Inferior parietal cortex (tissue), 1 donor: Measurements from ENCODE around the gene NKRF.
A peak's percentile ranks its signal among the peaks of the same experiment; 100 is the strongest.
"Not testable (repeated sequence)": the region's sequence is repeated elsewhere in the genome, so short reads cannot be mapped to it uniquely, and the experiment has no call there.

Experiments used
- DNase-seq: peaks from one replicate; pipeline ENCODE4 v3.0.0-alpha.2; 2016; ENCODE audit errors: extremely low spot score

NKRF gene

GRCh38 chrX:119606280-119607017 is at the start of gene NKRF:
Gene NKRF, minus strand, starts transcription at chrX:119606424.
- DNase-seq: peak; percentile 90

- peak; percentile 7 for DNase-seq
Measured at GRCh38 chrX:119655125-119655524, 48.9 kb upstream of the NKRF start.

DNA sequence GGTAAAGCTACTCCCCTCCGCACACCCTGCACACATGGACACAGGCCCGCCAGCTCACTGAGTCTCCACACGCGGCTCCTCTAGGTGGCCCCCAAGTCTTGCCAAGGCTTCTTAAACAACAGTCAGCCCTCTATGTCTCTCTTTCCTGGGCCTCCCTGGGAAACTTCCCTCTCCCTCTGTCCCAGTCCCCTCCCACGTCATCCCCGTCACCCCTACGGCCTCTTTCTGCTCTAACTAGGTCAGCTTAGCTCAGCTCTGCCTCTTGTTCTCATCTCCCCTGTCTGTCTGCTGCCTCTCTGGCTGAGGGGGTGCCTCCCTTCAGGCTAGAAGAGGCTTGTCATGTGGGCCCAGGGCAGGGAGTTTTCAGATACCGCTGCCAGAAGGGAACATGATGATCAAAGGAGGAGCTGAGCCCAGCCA is 47.9 kb upstream of the NKRF start:
- no peak for DNase-seq

DNA sequence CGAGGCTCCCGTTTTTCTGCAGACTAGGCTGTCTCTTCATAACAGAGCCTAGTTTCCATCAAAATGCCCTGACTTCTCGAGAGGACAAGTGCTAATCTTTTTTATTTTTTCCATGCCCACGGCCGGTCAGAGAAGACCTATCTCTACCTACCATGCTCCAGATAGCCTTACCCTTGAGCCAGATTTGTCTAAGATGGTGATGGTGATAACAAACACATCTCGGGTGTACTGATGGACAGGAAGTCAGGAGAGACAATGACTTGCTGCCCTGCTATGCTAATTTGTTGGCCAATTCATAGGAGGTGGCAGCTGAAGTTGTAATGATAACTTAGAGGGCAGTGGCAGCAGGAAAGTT is 42.2 kb upstream of the NKRF start:
- no peak for DNase-seq

DNA sequence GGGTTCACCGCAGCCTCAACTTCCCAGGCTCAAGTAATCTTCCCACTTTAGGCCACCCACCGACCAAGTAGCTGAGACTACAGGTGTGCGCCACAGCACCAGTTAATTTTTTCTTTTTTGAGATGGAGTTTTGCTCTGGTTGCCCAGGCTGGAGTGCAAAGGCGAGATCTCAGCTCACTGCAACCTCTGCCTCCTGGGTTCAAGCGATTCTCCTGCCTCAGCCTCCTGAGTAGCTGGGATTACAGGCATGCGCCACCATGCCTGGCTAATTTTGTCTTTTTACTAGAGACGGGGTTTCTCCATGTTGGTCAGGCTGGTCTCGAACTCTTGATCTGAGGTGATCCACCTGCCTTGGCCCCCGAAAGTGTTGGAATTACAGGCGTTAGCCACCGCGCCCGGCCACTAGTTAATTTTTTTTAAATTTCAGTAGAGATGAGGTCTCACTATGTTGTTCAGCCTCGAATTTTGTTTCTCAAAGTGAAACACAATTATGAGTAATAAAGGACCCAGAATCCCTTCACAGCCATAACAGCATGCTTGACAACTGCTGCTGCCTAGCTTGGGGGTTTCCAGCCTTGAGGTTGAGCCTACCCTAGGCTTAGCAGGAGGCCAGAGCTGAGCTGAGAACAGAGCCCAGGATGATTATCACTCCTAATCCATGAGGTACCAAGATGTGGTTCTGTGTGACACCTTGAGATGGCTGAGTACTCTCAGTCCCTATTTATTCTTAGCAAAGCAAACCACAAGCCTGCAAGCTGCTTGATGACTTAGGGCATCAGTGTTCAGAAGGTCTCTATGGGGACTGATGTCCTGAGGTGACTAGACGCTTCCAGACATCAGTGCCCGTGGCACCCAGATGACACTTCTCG is 41.6 kb upstream of the NKRF start:
- DNase-seq: no peak

- no peak for DNase-seq
Measured at GRCh38 chrX:119647089-119647488, 40.9 kb upstream of the NKRF start.

DNA sequence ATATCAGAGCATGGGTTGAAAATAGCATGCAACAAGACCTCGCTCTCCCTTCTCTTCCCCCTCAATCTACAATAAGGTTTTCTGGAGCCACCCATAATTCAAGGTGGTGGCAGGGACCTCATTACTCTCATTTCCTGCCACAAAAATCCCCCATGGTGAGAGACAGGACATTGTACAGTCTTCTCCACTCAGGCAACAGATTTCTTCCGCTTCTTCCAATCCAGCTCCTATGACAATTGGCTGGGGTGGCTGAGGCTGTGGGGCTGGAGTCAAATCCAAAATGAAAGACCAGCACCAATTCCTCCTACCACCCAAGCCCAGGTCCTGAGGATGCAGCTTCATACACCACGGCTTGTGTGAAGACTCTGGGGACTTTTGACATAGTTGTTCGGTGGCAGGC is 40.3 kb upstream of the NKRF start:
- no peak for DNase-seq

GRCh38 chrX:119643696-119644095 is 37.5 kb upstream of the NKRF start:
- no peak for DNase-seq

- DNase-seq: no peak
Measured at GRCh38 chrX:119640731-119641170, 34.5 kb upstream of the NKRF start.

DNA sequence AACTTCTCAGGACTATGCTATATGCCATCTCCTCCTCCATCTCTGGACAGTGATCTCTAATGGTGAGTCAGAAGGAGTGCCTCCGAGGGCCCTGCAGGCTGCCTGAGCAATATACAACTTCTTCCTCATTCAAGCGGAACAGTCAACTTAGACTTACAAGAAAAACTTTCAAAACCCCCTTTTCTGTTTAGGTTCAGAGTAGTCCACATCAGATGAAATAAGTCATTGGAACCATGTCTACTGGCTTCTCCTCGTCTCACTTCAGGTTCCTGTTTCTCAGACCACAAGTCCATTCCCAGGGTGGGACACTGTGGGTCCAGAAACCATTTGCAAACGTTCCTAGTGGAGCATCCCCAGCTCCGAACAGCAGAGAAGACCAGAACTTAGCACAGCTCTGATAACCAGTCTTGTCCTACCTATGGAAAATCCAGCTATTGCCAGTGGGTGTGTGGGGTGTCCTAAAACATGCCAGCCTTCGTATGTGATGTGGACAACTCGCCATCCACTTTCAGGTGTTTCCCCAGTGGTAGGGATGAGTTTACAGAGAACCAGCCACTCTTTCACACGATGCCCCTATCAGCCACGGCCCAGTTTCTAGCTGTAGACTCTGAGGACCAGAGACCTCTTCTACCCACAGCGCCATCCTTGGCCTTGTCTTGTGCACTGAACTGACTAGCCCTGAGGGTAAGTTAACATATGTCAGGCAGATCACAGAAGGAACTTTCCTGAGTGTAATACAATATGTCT is 32.7 kb upstream of the NKRF start:
- DNase-seq: no peak

- not testable (repeated sequence) for DNase-seq
Measured at GRCh38 chrX:119637421-119637820, 31.2 kb upstream of the NKRF start.

DNA sequence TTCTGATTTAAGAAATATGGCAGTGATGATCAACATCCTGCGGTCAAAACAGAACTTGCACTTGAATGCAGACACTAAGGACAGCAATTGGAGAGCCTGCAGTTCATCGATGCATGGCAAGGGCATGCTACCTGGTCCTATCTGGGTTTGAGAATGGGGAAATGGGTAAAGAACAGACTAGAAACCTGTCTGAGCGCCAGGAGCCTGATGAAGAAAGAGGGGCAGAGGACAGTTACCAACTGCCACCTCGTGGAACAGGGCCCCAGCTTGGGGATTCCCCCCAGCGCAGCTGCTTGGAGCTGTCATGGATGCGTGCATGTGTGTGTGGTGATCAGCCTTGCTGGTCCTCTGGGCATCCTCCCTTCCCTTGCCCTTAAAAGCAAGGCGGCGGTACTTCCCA is 30.2 kb upstream of the NKRF start:
- no peak for DNase-seq

DNA sequence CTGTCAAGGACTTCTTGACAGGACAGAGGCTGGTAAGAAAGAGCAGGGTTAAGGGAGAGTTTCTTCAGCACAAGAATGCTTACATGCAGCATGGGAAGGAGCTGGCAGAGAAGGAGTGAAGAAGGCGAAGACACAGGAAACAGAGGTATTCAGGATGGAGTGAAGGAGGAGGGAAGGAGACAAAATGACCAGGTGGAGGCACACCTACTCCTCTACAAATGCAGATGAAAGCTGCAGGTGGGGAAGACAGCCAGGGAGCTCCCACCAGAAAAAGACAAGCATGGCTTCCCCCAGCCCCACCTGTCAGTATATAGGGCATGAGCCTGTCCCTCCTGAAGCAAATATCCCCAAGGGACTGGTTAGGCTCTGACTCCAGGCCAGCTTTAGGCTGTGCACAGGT is 29.6 kb upstream of the NKRF start:
- DNase-seq: no peak

GRCh38 chrX:119635179-119635578 is 29.0 kb upstream of the NKRF start:
- no peak for DNase-seq

DNA sequence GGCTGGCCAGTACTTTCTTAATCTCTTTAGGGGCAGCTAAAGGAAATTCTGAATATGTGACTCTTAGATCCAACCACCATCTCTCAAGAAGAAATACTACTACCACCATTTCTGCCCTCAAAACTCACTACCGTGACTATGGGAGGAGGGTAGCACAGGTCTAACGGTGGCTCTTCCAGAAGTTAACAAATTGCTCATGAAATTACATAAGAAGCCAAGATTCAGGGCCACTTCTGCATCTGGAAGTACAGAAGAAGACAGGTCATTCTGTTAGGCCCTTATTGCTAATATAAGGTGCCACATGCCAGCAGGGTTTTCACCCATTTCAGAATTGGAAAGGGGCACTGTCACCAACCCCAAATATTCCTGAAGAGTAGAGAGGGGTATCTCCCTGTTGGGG is 19.6 kb upstream of the NKRF start:
- no peak for DNase-seq

GRCh38 chrX:119624951-119625668 is 18.9 kb upstream of the NKRF start:
- no peak for DNase-seq

DNA sequence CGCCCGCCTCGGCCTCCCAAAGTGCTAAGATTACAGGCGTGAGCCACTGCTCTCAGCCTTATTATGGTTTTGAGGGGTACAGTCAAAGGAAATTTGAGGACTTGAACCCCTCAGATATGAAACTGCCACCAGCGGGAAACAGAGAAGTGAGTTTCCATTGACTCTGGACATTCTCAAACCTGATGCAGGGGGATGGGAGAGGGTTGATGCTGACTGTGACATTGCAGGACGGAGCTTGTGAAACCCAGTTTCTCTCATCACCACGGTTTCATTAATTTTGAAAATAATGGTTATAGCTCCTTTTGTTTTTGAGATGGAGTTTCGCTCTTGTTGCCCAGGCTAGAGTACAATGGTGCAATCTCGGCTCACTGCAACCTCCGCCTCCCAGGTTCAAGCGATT is 18.2 kb upstream of the NKRF start:
- DNase-seq: no peak

GRCh38 chrX:119622356-119623232 is 16.4 kb upstream of the NKRF start:
- DNase-seq: no peak

DNA sequence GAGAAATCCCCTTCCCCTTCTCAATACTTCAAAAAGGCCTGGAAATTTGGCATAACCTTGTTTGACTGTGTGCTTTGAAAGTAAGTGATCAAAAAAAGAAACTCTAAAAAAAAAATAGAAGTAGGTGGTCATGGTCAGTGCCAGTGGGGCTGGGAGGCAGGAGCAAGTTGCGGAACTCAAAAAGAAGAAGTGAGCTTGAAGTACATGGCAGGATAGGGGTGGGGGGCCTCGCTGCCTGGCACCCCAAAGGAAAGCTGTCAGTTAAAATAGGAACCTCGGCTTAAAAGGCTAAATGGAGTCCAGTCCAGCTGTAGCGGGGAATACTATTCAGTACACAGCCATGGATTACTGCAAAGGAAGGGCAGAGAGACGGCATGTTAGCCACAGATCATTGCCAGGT is 12.2 kb upstream of the NKRF start:
- no peak for DNase-seq

DNA sequence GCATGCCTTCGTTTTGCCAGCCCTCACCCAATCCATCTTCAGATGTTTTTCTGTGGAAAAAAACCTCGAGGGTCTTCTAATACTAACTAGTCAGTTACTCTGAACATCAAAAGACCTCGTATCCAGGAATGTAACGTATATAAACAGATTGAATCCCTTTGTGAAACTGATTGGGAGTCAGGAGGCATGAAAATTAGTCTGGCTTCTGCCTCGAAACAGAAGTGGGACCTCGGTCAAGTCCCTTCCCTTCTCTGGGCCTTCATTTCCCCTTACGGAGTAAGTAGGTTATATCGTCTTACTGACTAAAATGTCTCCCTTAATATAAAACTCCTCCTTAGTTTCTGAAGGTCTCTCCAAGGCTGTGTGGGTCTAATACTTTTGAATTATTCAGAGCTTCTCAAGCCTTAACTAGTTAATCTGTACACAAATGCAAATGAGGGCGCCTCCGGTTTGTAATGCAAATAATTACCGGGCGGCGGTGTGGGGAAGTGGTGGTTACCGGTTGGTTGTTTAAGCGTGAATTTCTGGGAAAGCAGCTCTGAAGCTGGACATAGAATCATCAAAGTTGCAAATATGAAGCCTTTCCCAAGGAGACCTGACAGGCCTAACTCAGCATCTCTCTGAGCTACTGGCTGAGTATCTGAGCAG is 11.4 kb upstream of the NKRF start:
- no peak for DNase-seq
